HG03442 (cell line): ENCODE data around the gene XRN1.

Experiments used
- ATAC-seq: cut with Tn5 transposase; IDR thresholded peaks from one replicate; pipeline ENCODE4 v1.9.1; 2021; ENCODE audit warnings: mild to moderate bottlenecking, moderate library complexity; ENCODE audit not compliant: unreplicated experiment

The XRN1 gene

DNA sequence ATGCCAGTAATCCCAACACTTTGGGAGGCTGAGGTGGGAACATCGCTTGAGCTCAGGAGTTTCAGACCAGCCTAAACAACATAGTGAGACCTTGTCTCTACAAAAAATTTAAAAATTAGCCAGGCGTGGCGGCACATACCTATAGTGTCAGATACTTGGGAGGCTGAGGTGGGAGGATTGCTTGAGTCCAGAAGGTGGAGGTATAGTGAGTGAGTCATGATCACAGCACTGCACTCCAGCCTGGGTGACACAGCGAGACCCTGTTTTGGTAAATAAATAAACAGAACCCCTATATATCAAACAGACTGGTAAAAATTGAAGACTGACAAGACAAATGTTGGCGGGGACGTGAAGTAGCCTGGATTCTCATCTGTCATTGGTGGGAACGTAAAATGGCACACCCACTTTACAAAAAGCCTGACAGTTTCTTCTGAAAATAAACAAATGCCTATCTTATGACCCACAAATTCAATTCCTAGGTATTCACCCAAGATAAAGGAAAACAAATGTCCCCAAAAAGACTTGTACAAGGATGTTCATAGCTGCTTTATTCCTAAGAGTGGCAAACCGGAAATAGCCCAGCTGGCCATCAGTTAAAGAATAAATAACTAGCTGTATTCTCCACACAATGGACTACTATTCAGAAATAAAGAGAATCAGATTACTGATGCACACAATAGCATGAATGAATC, 175.5 kb downstream of the XRN1 start:
- no peak for ATAC-seq

DNA sequence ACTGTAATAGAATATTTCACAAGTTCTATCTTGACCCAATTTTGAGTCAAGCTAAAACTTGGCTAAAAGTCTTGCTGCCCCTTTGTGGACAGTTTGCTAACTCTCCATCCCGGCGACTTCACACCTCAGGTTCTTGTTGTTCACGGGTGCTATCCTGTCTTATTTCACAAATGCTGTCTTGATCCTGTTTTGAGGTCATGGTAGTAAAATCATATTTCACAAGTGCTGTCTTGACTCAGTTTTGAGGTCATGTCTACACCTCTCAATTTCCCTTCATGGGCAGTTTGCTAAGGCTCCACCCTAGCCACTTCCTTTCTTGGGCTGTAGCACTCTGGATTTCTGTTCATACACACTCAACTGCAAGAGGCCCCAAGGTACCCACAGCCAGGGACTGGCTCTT, 177.4 kb downstream of the XRN1 start:
- no peak for ATAC-seq

DNA sequence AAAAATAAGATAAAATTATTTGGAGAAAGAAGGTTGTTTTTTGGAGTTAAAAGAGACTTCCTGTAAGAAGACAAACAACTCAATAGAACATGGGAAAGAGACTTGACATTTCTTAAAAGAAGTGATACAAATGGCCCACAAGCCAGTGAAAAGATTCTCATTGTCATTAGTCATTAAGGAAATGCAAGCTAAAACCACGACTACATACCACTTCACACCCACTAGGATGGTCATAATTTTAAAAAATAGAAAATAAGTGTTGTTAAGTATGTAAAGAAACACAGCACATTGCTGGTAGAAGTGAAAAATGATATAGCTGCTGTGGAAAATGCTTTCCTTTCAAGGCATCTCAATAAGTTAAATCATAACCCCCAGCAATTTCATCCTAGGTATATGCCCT, 178.1 kb downstream of the XRN1 start:
- ATAC-seq: no peak

GRCh38 chr3:142268426-142268825, 179.4 kb downstream of the XRN1 start:
- no peak for ATAC-seq

- no peak for ATAC-seq
These were observed 180.6 kb downstream of the XRN1 start for GRCh38 chr3:142267269-142267668.

DNA sequence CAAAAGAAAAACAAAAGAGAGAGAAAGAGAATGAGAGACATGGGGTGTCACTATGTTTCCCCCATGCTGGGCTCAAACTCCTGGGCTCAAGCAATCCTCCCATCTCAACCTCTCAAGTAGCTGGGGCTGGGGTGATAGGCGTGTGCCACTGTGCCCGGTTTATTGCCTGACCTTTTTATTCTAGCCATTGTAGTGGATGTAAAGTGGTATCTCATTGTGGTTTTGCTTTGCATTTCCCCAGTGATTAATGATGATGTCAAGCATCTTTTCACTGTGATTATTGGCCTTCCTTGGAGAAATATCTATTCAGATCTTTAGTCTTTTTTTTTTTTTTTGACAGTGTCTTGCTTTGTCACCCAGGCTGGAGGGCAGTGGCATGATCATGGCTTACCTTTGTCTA, 184.7 kb downstream of the XRN1 start:
- ATAC-seq: no peak

- no peak for ATAC-seq
These were observed 188.5 kb downstream of the XRN1 start for GRCh38 chr3:142259359-142259758.

DNA sequence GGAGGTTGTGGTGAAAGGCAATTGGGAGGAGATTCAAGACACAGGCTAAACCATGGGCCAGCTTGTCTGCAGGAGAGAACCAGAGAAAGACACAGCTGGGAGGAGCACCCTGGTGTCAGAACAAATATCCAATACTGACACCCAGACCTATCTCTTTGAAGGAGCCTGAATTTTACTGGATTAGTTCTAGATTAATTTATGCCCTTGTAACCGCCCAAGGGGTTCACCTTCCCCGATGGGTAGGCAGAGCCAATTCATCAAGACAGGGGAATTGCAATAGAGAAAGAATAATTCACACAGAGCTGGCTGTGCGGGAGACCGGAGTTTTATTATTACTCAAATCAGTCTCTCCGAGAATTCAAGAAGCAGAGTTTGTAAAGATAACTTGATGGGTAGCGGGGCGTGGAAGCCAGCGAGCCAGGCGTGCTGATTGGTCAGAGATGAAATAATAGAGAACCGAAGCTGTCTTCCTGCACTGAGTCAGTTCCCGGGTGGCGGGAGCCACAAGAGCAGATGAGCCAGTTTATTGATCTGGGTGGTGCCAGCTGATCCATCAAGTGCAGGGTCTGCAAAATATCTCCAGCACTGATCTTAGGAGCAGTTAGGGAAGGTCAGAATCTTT, 191.0 kb downstream of the XRN1 start:
- no peak for ATAC-seq
